Adipocyte (in vitro differentiated cells): ENCODE data around the gene SLC15A2.
"Not testable (repeated sequence)": the region's sequence is repeated elsewhere in the genome, so short reads cannot be mapped to it uniquely, and the experiment has no call there.

ENCODE experiments used
- DNase-seq: peaks from one replicate; pipeline ENCODE4 v3.0.0-alpha.2; 2015; ENCODE audit warnings: low read depth
- H3K27me3 ChIP-seq: replicated peaks from 2 replicates; pipeline ENCODE4 v1.7.0; 2013; ENCODE audit warnings: mild to moderate bottlenecking, low read length, moderate library complexity; ENCODE audit not compliant: control insufficient read depth, insufficient read depth
- H3K36me3 ChIP-seq: 2 replicates; pipeline ENCODE4 v1.7.0; 2013; ENCODE audit warnings: low read length, mild to moderate bottlenecking, moderate library complexity; ENCODE audit not compliant: control insufficient read depth, insufficient read depth, severe bottlenecking
- H3K4me1 ChIP-seq: 2 replicates; pipeline ENCODE4 v1.7.0; 2013; ENCODE audit warnings: mild to moderate bottlenecking, low read length, moderate library complexity; ENCODE audit not compliant: control insufficient read depth, insufficient read depth
- H3K4me3 ChIP-seq: 2 replicates; pipeline ENCODE4 v1.7.0; 2013; ENCODE audit warnings: mild to moderate bottlenecking, low read length, moderate library complexity
- H3K9ac ChIP-seq: 2 replicates; pipeline ENCODE4 v1.7.0; 2013; ENCODE audit warnings: mild to moderate bottlenecking, low read length, moderate library complexity
- H3K9me3 ChIP-seq: 2 replicates; pipeline ENCODE4 v1.7.0; 2013; ENCODE audit warnings: mild to moderate bottlenecking, low read length, moderate library complexity; ENCODE audit not compliant: control insufficient read depth

Gene SLC15A2

GRCh38 chr3:121894301-121894990 is at the start of gene SLC15A2:
Gene SLC15A2 (plus strand): TSS chr3:121894401. CDS start chr3:121894477, 76 bp downstream.
- Histone ChIP-seq H3K4me3 (no peak within 1 kb of the TSS), H3K9ac (no peak within 1 kb of the TSS), H3K4me1 (peaks cover 11% of the 10 kb centered on the region), H3K9me3 (no peaks in the 10 kb centered on the region), H3K27me3 (no peaks in the 10 kb centered on the region), H3K36me3 (no peaks in the 10 kb centered on the region)
- DNase-seq = peak; percentile 26

GRCh38 chr3:121844892-121845291 is 49.3 kb upstream of the SLC15A2 start:
- DNase-seq = no peak
- Histone ChIP-seq H3K4me3 (no peak overlapping the region), H3K27me3 (no peaks in the 10 kb centered on the region), H3K4me1 (no peaks in the 10 kb centered on the region), H3K9ac (no peak overlapping the region), H3K36me3 (no peaks in the 10 kb centered on the region), H3K9me3 (no peaks in the 10 kb centered on the region)

- Histone ChIP-seq H3K9me3 (no peaks in the 10 kb centered on the region), H3K9ac (no peak overlapping the region), H3K36me3 (no peaks in the 10 kb centered on the region), H3K4me1 (no peaks in the 10 kb centered on the region), H3K4me3 (no peak overlapping the region), H3K27me3 (no peaks in the 10 kb centered on the region)
- DNase-seq = no peak
Observed at GRCh38 chr3:121852256-121852655, 41.9 kb upstream of the SLC15A2 start.

GRCh38 chr3:121855555-121855954 is 38.6 kb upstream of the SLC15A2 start:
- Histone ChIP-seq H3K9ac (no peak overlapping the region), H3K36me3 (no peaks in the 10 kb centered on the region), H3K4me1 (no peaks in the 10 kb centered on the region), H3K27me3 (no peaks in the 10 kb centered on the region), H3K4me3 (no peak overlapping the region), H3K9me3 (no peaks in the 10 kb centered on the region)
- no peak for DNase-seq

- H3K36me3 ChIP-seq, DNase-seq, H3K27me3 ChIP-seq, H3K9ac ChIP-seq, H3K4me1 ChIP-seq, H3K4me3 ChIP-seq, H3K9me3 ChIP-seq: not testable (repeated sequence)
Observed at GRCh38 chr3:121857778-121858177, 36.4 kb upstream of the SLC15A2 start.

GRCh38 chr3:121863247-121863646 is 31.0 kb upstream of the SLC15A2 start:
- not testable (repeated sequence) for H3K4me3 ChIP-seq, H3K9ac ChIP-seq, H3K4me1 ChIP-seq, DNase-seq, H3K27me3 ChIP-seq, H3K9me3 ChIP-seq, H3K36me3 ChIP-seq

GRCh38 chr3:121863801-121864200 is 30.4 kb upstream of the SLC15A2 start:
- no peaks in the 10 kb centered on the region for H3K36me3 ChIP-seq
- no peaks in the 10 kb centered on the region for H3K4me1 ChIP-seq
- H3K9ac ChIP-seq = no peak overlapping the region
- no peaks in the 10 kb centered on the region for H3K9me3 ChIP-seq
- no peaks in the 10 kb centered on the region for H3K27me3 ChIP-seq
- no peak for DNase-seq
- no peak overlapping the region for H3K4me3 ChIP-seq

GRCh38 chr3:121869736-121870135 is 24.5 kb upstream of the SLC15A2 start:
- Histone ChIP-seq H3K4me1 (no peaks in the 10 kb centered on the region), H3K4me3 (no peak overlapping the region), H3K36me3 (no peaks in the 10 kb centered on the region), H3K9ac (no peak overlapping the region), H3K9me3 (no peaks in the 10 kb centered on the region), H3K27me3 (no peaks in the 10 kb centered on the region)
- no peak for DNase-seq

- Histone ChIP-seq H3K4me3 (no peak overlapping the region), H3K36me3 (no peaks in the 10 kb centered on the region), H3K9me3 (no peaks in the 10 kb centered on the region), H3K27me3 (no peaks in the 10 kb centered on the region), H3K9ac (no peak overlapping the region), H3K4me1 (no peaks in the 10 kb centered on the region)
- no peak for DNase-seq
Observed at GRCh38 chr3:121870717-121871116, 23.5 kb upstream of the SLC15A2 start.

GRCh38 chr3:121871430-121871829 is 22.8 kb upstream of the SLC15A2 start:
- no peaks in the 10 kb centered on the region for H3K9me3 ChIP-seq

GRCh38 chr3:121878411-121878810 is 15.8 kb upstream of the SLC15A2 start:
- no peak for DNase-seq
- no peaks in the 10 kb centered on the region for H3K27me3 ChIP-seq
- no peaks in the 10 kb centered on the region for H3K9me3 ChIP-seq
- H3K4me1 ChIP-seq = no peaks in the 10 kb centered on the region
- no peak overlapping the region for H3K9ac ChIP-seq
- H3K36me3 ChIP-seq = no peaks in the 10 kb centered on the region
- no peak overlapping the region for H3K4me3 ChIP-seq

More at GRCh38 chr3:121871430-121871829, 22.8 kb upstream of the SLC15A2 start:
- Histone ChIP-seq H3K4me3 (no peak overlapping the region), H3K27me3 (no peaks in the 10 kb centered on the region), H3K9ac (no peak overlapping the region), H3K36me3 (no peaks in the 10 kb centered on the region), H3K4me1 (no peaks in the 10 kb centered on the region)
- no peak for DNase-seq

- H3K9me3 ChIP-seq = no peaks in the 10 kb centered on the region
- no peaks in the 10 kb centered on the region for H3K4me1 ChIP-seq
- H3K27me3 ChIP-seq = no peaks in the 10 kb centered on the region
- H3K4me3 ChIP-seq = no peak overlapping the region
- peak; percentile 45 for DNase-seq
- H3K36me3 ChIP-seq = no peaks in the 10 kb centered on the region
- H3K9ac ChIP-seq = no peak overlapping the region
Observed at GRCh38 chr3:121883507-121883906, 10.7 kb upstream of the SLC15A2 start.
